SK-N-SH (cell line): ENCODE measurements around the gene RFK. TPM values are rescaled to one million over a fixed set of nuclear protein-coding genes. Genes with fewer than 3 reads are reported as not detected.

ENCODE experiments used
- CTCF ChIA-PET: fragments of 300-600, 350-600 bp; formaldehyde crosslinking; extraction: SDS; loops from one replicate; lab custom pipeline; 2021; lab: Yijun Ruan, JAX
- POLR2A ChIA-PET: fragments of 350-600 bp; sonication (Branson Sonifier 250); formaldehyde crosslinking; extraction: SDS; loops from one replicate; lab custom pipeline; 2020; ENCODE audit warnings: antibody characterized with exemption, inconsistent platforms; lab: Yijun Ruan, JAX
- DNase-seq: peaks from one replicate; pipeline ENCODE4 v3.0.0; 2012
- H2AFZ ChIP-seq: fragments of 200-600 bp; sonication (generic); 2 replicates; pipeline ENCODE4 v1.8.1; 2016; ENCODE audit warnings: antibody characterized with exemption, mild to moderate bottlenecking, low read depth
- H3F3A ChIP-seq: fragments of 200-600 bp; sonication (generic); replicated peaks from 2 replicates; pipeline ENCODE3; 2016; ENCODE audit warnings: antibody characterized with exemption, mild to moderate bottlenecking; ENCODE audit not compliant: insufficient read depth
- H3K27ac ChIP-seq, 2 experiments: fragments of 200-500 bp in 1 of 2; fragments of 200-600 bp in 1 of 2; sonication (Bioruptor generic) in 1 of 2; sonication (generic), shearing (Covaris generic) in 1 of 2; 2 replicates each; pipeline versions ENCODE4 v1.5.1 to v1.6.1; 2014 to 2016; ENCODE audit warnings: low read depth in 2 of 2, inconsistent platforms in 1 of 2, low read length in 1 of 2, mild to moderate bottlenecking in 1 of 2, mixed read lengths in 1 of 2
- H3K27me3 ChIP-seq: fragments of 200-600 bp; sonication (generic), shearing (Covaris generic); 2 replicates; pipeline ENCODE4 v1.6.1; 2016; ENCODE audit warnings: mixed run types; ENCODE audit not compliant: insufficient read depth
- H3K36me3 ChIP-seq, 2 experiments: fragments of 200-500 bp in 1 of 2; fragments of 200-600 bp in 1 of 2; sonication (Bioruptor generic) in 1 of 2; sonication (generic) in 1 of 2; replicated peaks in 1 of 2; 2 replicates each; pipeline versions ENCODE3 to v1.5.1; 2014 to 2016; ENCODE audit warnings: low read length in 1 of 2, mild to moderate bottlenecking in 1 of 2; ENCODE audit not compliant: insufficient read depth in 2 of 2, control insufficient read depth in 1 of 2
- H3K4me1 ChIP-seq, 2 experiments: fragments of 200-500 bp in 1 of 2; fragments of 200-600 bp in 1 of 2; sonication (Bioruptor generic) in 1 of 2; sonication (generic), shearing (Covaris generic) in 1 of 2; 2 replicates each; pipeline versions ENCODE4 v1.5.1 to v1.6.1; 2014 to 2016; ENCODE audit warnings: low read depth in 1 of 2, low read length in 1 of 2, mixed run types in 1 of 2; ENCODE audit not compliant: insufficient read depth in 2 of 2, control insufficient read depth in 1 of 2
- H3K4me2 ChIP-seq: fragments of 200-600 bp; sonication (generic), shearing (Covaris generic); 2 replicates; pipeline ENCODE4 v1.6.1; 2017; ENCODE audit warnings: mixed run types
- H3K4me3 ChIP-seq, 2 experiments: fragments of 200-500 bp in 1 of 2; fragments of 200-600 bp in 1 of 2; sonication (Bioruptor generic) in 1 of 2; sonication (generic), shearing (Covaris generic) in 1 of 2; 2 replicates each; pipeline versions ENCODE4 v1.5.1 to v1.8.1; 2014 to 2016; ENCODE audit warnings: low read depth in 2 of 2, inconsistent platforms in 1 of 2, low read length in 1 of 2, mild to moderate bottlenecking in 1 of 2, mixed read lengths in 1 of 2, moderate library complexity in 1 of 2
- H3K79me2 ChIP-seq: fragments of 200-600 bp; sonication (generic); 2 replicates; pipeline ENCODE4 v1.8.1; 2017; ENCODE audit warnings: mild to moderate bottlenecking; ENCODE audit not compliant: insufficient read depth
- H3K9ac ChIP-seq: fragments of 200-600 bp; sonication (generic); 2 replicates; pipeline ENCODE4 v1.6.1; 2017; ENCODE audit warnings: mixed run types
- H3K9me2 ChIP-seq: fragments of 200-600 bp; sonication (generic); 2 replicates; pipeline ENCODE4 v1.6.1; 2017; ENCODE audit warnings: mixed run types
- H3K9me3 ChIP-seq: fragments of 200-600 bp; sonication (generic); 2 replicates; pipeline ENCODE4 v1.6.1; 2017; ENCODE audit warnings: mixed run types, mild to moderate bottlenecking, moderate library complexity
- H4K20me1 ChIP-seq: fragments of 200-600 bp; sonication (generic); 2 replicates; pipeline ENCODE4 v1.6.1; 2017; ENCODE audit warnings: mild to moderate bottlenecking, mixed run types; ENCODE audit not compliant: insufficient read depth
- CHD2 ChIP-seq: fragments of 150-350 bp; IDR thresholded peaks from 2 replicates; pipeline ENCODE4 v1.6.1; 2018; ENCODE audit warnings: low read length; ENCODE audit not compliant: partially characterized antibody
- CTCF ChIP-seq: fragments of 200-600 bp; sonication (generic); IDR thresholded peaks from 2 replicates; pipeline ENCODE4 v1.6.1; 2017; ENCODE audit warnings: antibody characterized with exemption, mild to moderate bottlenecking, moderate library complexity
- ELF1 ChIP-seq: IDR thresholded peaks from 2 replicates; pipeline ENCODE4 v1.4.0; 2012
- EP300 ChIP-seq, 2 experiments: IDR thresholded peaks; 2 replicates each; pipeline versions ENCODE4 v1.4.0 to v1.6.1; 2012; ENCODE audit warnings: borderline replicate concordance in 1 of 2, low read depth in 1 of 2, low read length in 1 of 2
- FOSL2 ChIP-seq: IDR thresholded peaks from 2 replicates; pipeline ENCODE4 v1.4.0; 2012; ENCODE audit warnings: low read depth, mild to moderate bottlenecking, moderate library complexity, borderline replicate concordance
- FOXJ3 ChIP-seq: sonication (generic); formaldehyde crosslinking; IDR thresholded peaks from 2 replicates; pipeline ENCODE4 v1.5.1; 2020; ENCODE audit warnings: mild to moderate bottlenecking, missing genetic modification reagents
- FOXM1 ChIP-seq: IDR thresholded peaks from 2 replicates; pipeline ENCODE4 v1.4.0; 2012; ENCODE audit warnings: low read depth, mild to moderate bottlenecking
- GATA2 ChIP-seq: sonication (generic); formaldehyde crosslinking; IDR thresholded peaks from 2 replicates; pipeline ENCODE4 v1.5.0; 2020; ENCODE audit warnings: mild to moderate bottlenecking, missing genetic modification reagents
- IRF3 ChIP-seq: fragments of 150-350 bp; IDR thresholded peaks from 2 replicates; pipeline ENCODE4 v1.6.1; 2016; ENCODE audit warnings: mild to moderate bottlenecking, low read depth, low read length
- JUND ChIP-seq: IDR thresholded peaks from 2 replicates; pipeline ENCODE4 v1.4.0; 2012
- MEF2A ChIP-seq: IDR thresholded peaks from 2 replicates; pipeline ENCODE4 v1.4.0; 2012; ENCODE audit warnings: low read depth, borderline replicate concordance
- PBX3 ChIP-seq: IDR thresholded peaks from 2 replicates; pipeline ENCODE4; 2012
- POLR2AphosphoS5 ChIP-seq: IDR thresholded peaks from 2 replicates; pipeline ENCODE4 v1.6.1; 2012; ENCODE audit warnings: low read depth, low read length
- RAD21 ChIP-seq: IDR thresholded peaks from 2 replicates; pipeline ENCODE4 v1.6.1; 2012; ENCODE audit warnings: mild to moderate bottlenecking, low read length
- RFX5 ChIP-seq: IDR thresholded peaks from 2 replicates; pipeline ENCODE4 v1.6.1; 2012; ENCODE audit warnings: mild to moderate bottlenecking, improper control_type of control experiment, low read length
- SMC3 ChIP-seq: IDR thresholded peaks from 2 replicates; pipeline ENCODE4 v1.6.1; 2012; ENCODE audit warnings: low read depth, low read length, improper control_type of control experiment
- TEAD4 ChIP-seq: IDR thresholded peaks from 2 replicates; pipeline ENCODE4 v1.4.0; 2012; ENCODE audit warnings: mild to moderate bottlenecking, borderline replicate concordance; ENCODE audit not compliant: insufficient read depth
- USF1 ChIP-seq: IDR thresholded peaks from 2 replicates; pipeline ENCODE4 v1.4.0; 2012; ENCODE audit warnings: low read depth, borderline replicate concordance
- USF2 ChIP-seq: fragments of 150-350 bp; IDR thresholded peaks from 2 replicates; pipeline ENCODE4 v1.6.1; 2017; ENCODE audit warnings: antibody characterized with exemption, low read length, low read depth, borderline replicate concordance
- YY1 ChIP-seq: IDR thresholded peaks from 2 replicates; pipeline ENCODE4 v1.4.0; 2012; ENCODE audit warnings: low read depth, mild to moderate bottlenecking
- WGBS: methylation state at CpG from one replicate; pipeline ENCODE4 v1.1.6; 2017; ENCODE audit warnings: low lambda C conversion rate; 5-methylcytosine and 5-hydroxymethylcytosine counted together
- polyA plus RNA-seq, 3 experiments: library from polyadenylated mRNA; depleted of rRNA; stranded (reverse); fragments of >200 nt; gene quantifications; 2 replicates each; pipeline ENCODE4 v1.2.3, GENCODE V29; 2012

Gene RFK
- polyA plus RNA-seq, 1 of the 3 experiments (the other 2 are of a cell fraction), result 7.2 TPM

GRCh38 chr9:76365028-76365427 lies 29.2 kb downstream of the RFK start:
- POLR2A ChIA-PET, result no interaction called here
- no peaks in the 10 kb centered on the region for H3K9me2 ChIP-seq
- H3K27ac ChIP-seq, result no peak overlapping the region
- no peak overlapping the region for H2AFZ ChIP-seq
- CTCF ChIA-PET, result no interaction called here
- no peaks in the 10 kb centered on the region for H3K36me3 ChIP-seq
- H3K4me1 ChIP-seq, result peaks cover 0 to 4% of the 10 kb centered on the region in 2 experiments; a peak in 1 of 4 replicates
- H3K9me3 ChIP-seq, result no peaks in the 10 kb centered on the region
- DNase-seq, result no peak
- H3F3A ChIP-seq, result no peaks in the 10 kb centered on the region
- no peak overlapping the region for H3K4me2 ChIP-seq
- TF ChIP-seq GATA2 (CRISPR knock-in tag), result no peak
- no peak for TF ChIP-seq RAD21
- no peak for TF ChIP-seq CTCF
- no peak for TF ChIP-seq FOXJ3 (CRISPR knock-in tag)
- no peak for TF ChIP-seq MEF2A
- no peak for TF ChIP-seq CHD2
- no peak for TF ChIP-seq SMC3
- TF ChIP-seq POLR2AphosphoS5, result no peak
- TF ChIP-seq JUND, result no peak
- TF ChIP-seq USF2, result no peak
- no peak for TF ChIP-seq YY1
- no peak for TF ChIP-seq USF1
- TF ChIP-seq RFX5, result no peak
- no peak for TF ChIP-seq FOXM1
- TF ChIP-seq IRF3, result no peak
- TF ChIP-seq FOSL2, result no peak
- no peak for TF ChIP-seq EP300 (IDR thresholded peaks at IDR 0.05; ENCODE audit: borderline replicate concordance in 1 of 2, low read depth in 1 of 2, low read length in 1 of 2)
- no peak for TF ChIP-seq TEAD4
- TF ChIP-seq PBX3, result no peak
- TF ChIP-seq ELF1, result no peak
- H3K27me3 ChIP-seq, result 0 out of 2 replicates have a peak, but pooled peaks cover 7% of the 10 kb centered on the region
- no peaks in the 10 kb centered on the region for H3K79me2 ChIP-seq
- no peaks in the 10 kb centered on the region for H4K20me1 ChIP-seq
- H3K4me3 ChIP-seq, result no peak overlapping the region
- H3K9ac ChIP-seq, result no peak overlapping the region
- 83% methylated on average over 1 of the region's 1 CpG for WGBS
